GM12801 (cell line): ENCODE data around the gene CFAP161.

Experiments used
- CTCF ChIP-seq: IDR thresholded peaks from one replicate; pipeline ENCODE4 v1.5.1; 2011; ENCODE audit warnings: control low read depth; ENCODE audit not compliant: insufficient read length; ENCODE audit errors: extremely low read depth

The CFAP161 gene

GRCh38 chr15:81117581-81117980, 16.5 kb upstream of the CFAP161 start:
- no peak for TF ChIP-seq CTCF

- TF ChIP-seq CTCF, result no peak
Observed at GRCh38 chr15:81118361-81118760, 15.7 kb upstream of the CFAP161 start.

GRCh38 chr15:81120069-81120468, 14.0 kb upstream of the CFAP161 start:
- no peak for TF ChIP-seq CTCF

- TF ChIP-seq CTCF, result no peak
Observed at GRCh38 chr15:81126892-81127291, 7.2 kb upstream of the CFAP161 start.

GRCh38 chr15:81146006-81146405, 11.9 kb downstream of the CFAP161 start:
- TF ChIP-seq CTCF, result no peak

GRCh38 chr15:81146466-81146865, 12.4 kb downstream of the CFAP161 start:
- no peak for TF ChIP-seq CTCF

- no peak for TF ChIP-seq CTCF
Observed at GRCh38 chr15:81151389-81151788, 17.3 kb downstream of the CFAP161 start.

- no peak for TF ChIP-seq CTCF
Observed at GRCh38 chr15:81152339-81152738, 18.3 kb downstream of the CFAP161 start.
